Sigmoid colon (tissue), 7 donors: Measurements from ENCODE around the gene MTG2. TPM values are rescaled to one million over a fixed set of nuclear protein-coding genes. Genes with fewer than 3 reads are reported as not detected.
A peak's percentile ranks its signal among the peaks of the same experiment; 100 is the strongest.

Source experiments
- DNase-seq: peaks from one replicate; pipeline ENCODE4 v3.0.0-alpha.2; 2019
- H3K27ac ChIP-seq, 4 donors: fragments of 200-600 bp; sonication (generic); one replicate each; pipeline ENCODE4 v1.5.1; 2016 to 2019; ENCODE audit warnings: mild to moderate bottlenecking in 1 of 4
- H3K27me3 ChIP-seq, 3 donors: fragments of 200-600 bp; sonication (generic); one replicate each; pipeline ENCODE4 v1.5.1; 2019; ENCODE audit warnings: mild to moderate bottlenecking in 1 of 3
- H3K36me3 ChIP-seq, 4 donors: fragments of 200-600 bp; sonication (generic); one replicate each; pipeline ENCODE4 v1.5.1; 2016 to 2019
- H3K4me1 ChIP-seq, 4 donors: fragments of 200-600 bp; sonication (generic); one replicate each; pipeline ENCODE4 v1.5.1; 2017 to 2019
- H3K4me3 ChIP-seq, 4 donors: fragments of 200-600 bp; sonication (generic); one replicate each; pipeline ENCODE4 v1.5.1; 2017 to 2019; ENCODE audit warnings: mild to moderate bottlenecking in 2 of 4, moderate library complexity in 1 of 4
- H3K9me3 ChIP-seq, 4 donors: fragments of 200-600 bp in 3 of 4; sonication (generic) in 3 of 4; one replicate each; pipeline versions ENCODE4 v1.5.1 to v1.6.1; 2013 to 2019
- EP300 ChIP-seq, 4 donors: sonication (generic); formaldehyde crosslinking; IDR thresholded peaks; one replicate each; pipeline ENCODE4 v1.6.1; 2017; ENCODE audit warnings: antibody characterized with exemption in 4 of 4
- POLR2A ChIP-seq, 2 donors: fragments of 450-650 bp; IDR thresholded peaks; one replicate each; pipeline ENCODE4 v1.6.1; 2016; ENCODE audit warnings: antibody characterized with exemption in 2 of 2, mild to moderate bottlenecking in 2 of 2, moderate library complexity in 2 of 2
- POLR2AphosphoS5 ChIP-seq, 4 donors: sonication (generic); formaldehyde crosslinking; IDR thresholded peaks; one replicate each; pipeline ENCODE4 v1.6.1; 2017; ENCODE audit warnings: antibody characterized with exemption in 4 of 4
- WGBS, 2 donors: extraction: QIAGEN DNeasy Blood & Tissue Kit; methylation state at CpG; one replicate each; pipeline ENCODE4 v1.1.7; 2013; 5-methylcytosine and 5-hydroxymethylcytosine counted together
- intact Hi-C: fragments of 100-400 bp; cut with DNase I; formaldehyde crosslinking; loops from one replicate; pipeline ENCODE4 v1.15.1; 2023
- polyA plus RNA-seq, 3 donors: library from polyadenylated mRNA; stranded (reverse); fragments of 200-250 nt; gene quantifications; one replicate each; pipeline ENCODE4 v1.2.3, GENCODE V29; 2013
- total RNA-seq, 4 donors: library from RNA; depleted of rRNA; stranded (reverse); fragments of >200 nt; gene quantifications; one replicate each; pipeline ENCODE4 v1.1.0, GENCODE V29; 2016
- TF ChIP-seq, protein P1 (sequence below), 4 experiments: fragments of 450-650 bp in 3 of 4; fragments of 200-600 bp in 1 of 4; IDR thresholded peaks; one replicate each; pipeline ENCODE4 v1.5.1; 2016 to 2019; ENCODE audit warnings: antibody characterized with exemption in 4 of 4, mild to moderate bottlenecking in 3 of 4, moderate library complexity in 2 of 4
- donor health status: healthy with polysubstance abuse.
- donor health status: Bipolar disorder and iron deficiency.
- donor health status: healthy.

MTG2 gene
- total and polyA plus RNA-seq, 7 donors, result 13.3 to 32.3 (median 23.9) TPM

- intact Hi-C loops, result no loop called here
- TF ChIP-seq POLR2AphosphoS5 (IDR thresholded peaks at IDR 0.05), result no peak
- TF ChIP-seq, protein P1, sequence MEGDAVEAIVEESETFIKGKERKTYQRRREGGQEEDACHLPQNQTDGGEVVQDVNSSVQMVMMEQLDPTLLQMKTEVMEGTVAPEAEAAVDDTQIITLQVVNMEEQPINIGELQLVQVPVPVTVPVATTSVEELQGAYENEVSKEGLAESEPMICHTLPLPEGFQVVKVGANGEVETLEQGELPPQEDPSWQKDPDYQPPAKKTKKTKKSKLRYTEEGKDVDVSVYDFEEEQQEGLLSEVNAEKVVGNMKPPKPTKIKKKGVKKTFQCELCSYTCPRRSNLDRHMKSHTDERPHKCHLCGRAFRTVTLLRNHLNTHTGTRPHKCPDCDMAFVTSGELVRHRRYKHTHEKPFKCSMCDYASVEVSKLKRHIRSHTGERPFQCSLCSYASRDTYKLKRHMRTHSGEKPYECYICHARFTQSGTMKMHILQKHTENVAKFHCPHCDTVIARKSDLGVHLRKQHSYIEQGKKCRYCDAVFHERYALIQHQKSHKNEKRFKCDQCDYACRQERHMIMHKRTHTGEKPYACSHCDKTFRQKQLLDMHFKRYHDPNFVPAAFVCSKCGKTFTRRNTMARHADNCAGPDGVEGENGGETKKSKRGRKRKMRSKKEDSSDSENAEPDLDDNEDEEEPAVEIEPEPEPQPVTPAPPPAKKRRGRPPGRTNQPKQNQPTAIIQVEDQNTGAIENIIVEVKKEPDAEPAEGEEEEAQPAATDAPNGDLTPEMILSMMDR (IDR thresholded peaks at IDR 0.05), result no peak
- TF ChIP-seq POLR2A (IDR thresholded peaks at IDR 0.05), result no peak
- no peak for TF ChIP-seq EP300 (IDR thresholded peaks at IDR 0.05)
- H3K27ac ChIP-seq, result no peak overlapping the region
- no peaks in the 10 kb centered on the region for H3K9me3 ChIP-seq
- H3K36me3 ChIP-seq, result no peaks in the 10 kb centered on the region
- 3 to 6% methylated on average over 46 of the region's 46 CpGs for WGBS, 2 donors
- H3K4me3 ChIP-seq, result peak overlapping the region in 1 of 4 donors; percentile 47
- no peak for DNase-seq
- H3K4me1 ChIP-seq, result peaks cover 0 to 19% (median 18%) of the 10 kb centered on the region in 4 donors
- H3K27me3 ChIP-seq, result peaks cover 52 to 91% (median 74%) of the 10 kb centered on the region in 3 donors
These were observed 38.1 kb downstream of the MTG2 start for GRCh38 chr20:62220666-62221568.

GRCh38 chr20:62222266-62222850 is 39.5 kb downstream of the MTG2 start:
- Histone ChIP-seq H3K4me3 (no peak overlapping the region), H3K9me3 (no peaks in the 10 kb centered on the region), H3K27me3 (peaks cover 49 to 83% (median 62%) of the 10 kb centered on the region in 3 donors), H3K36me3 (no peaks in the 10 kb centered on the region), H3K27ac (no peak overlapping the region), H3K4me1 (peaks cover 0 to 19% (median 18%) of the 10 kb centered on the region in 4 donors)
- WGBS, 2 donors, result 83 to 86% methylated on average over 18 of the region's 18 CpGs
- TF ChIP-seq EP300 (IDR thresholded peaks at IDR 0.05) (no peak), POLR2AphosphoS5 (IDR thresholded peaks at IDR 0.05) (no peak), POLR2A (IDR thresholded peaks at IDR 0.05) (no peak)
- TF ChIP-seq, protein P1 (IDR thresholded peaks at IDR 0.05), result no peak
- no peak for DNase-seq
- intact Hi-C loops, result no loop called here

DNA sequence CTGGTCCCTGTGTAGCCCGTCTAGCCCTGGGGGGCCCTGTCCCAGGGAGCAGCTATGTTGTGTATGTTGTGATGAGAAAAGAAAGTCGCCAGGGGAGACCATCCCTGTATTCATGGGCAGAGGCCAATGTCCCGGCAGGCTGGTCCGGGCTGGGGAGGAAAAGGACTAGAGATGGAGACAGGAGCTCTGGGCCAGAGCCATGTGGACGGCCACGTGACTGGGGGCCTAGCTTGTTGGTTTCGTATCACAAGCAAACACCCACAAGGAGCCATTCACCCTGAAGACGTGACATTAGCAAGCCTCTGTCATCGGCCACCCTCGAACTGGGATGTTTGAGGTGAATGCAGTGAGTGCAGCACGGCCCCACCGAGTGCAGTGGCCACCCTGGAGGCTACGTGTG is 40.1 kb downstream of the MTG2 start:
- DNase-seq, result no peak
- intact Hi-C loops, result no loop called here
- Histone ChIP-seq H3K36me3 (no peaks in the 10 kb centered on the region), H3K27ac (no peak overlapping the region), H3K9me3 (no peaks in the 10 kb centered on the region), H3K4me1 (peaks cover 0 to 19% (median 18%) of the 10 kb centered on the region in 4 donors), H3K4me3 (no peak overlapping the region), H3K27me3 (peaks cover 43 to 83% (median 62%) of the 10 kb centered on the region in 3 donors)
- no peak for TF ChIP-seq EP300 (IDR thresholded peaks at IDR 0.05)
- TF ChIP-seq, protein P1 (IDR thresholded peaks at IDR 0.05), result no peak
- no peak for TF ChIP-seq POLR2AphosphoS5 (IDR thresholded peaks at IDR 0.05)
- TF ChIP-seq POLR2A (IDR thresholded peaks at IDR 0.05), result no peak
- WGBS, 2 donors, result 69 to 79% methylated on average over 13 of the region's 13 CpGs

DNA sequence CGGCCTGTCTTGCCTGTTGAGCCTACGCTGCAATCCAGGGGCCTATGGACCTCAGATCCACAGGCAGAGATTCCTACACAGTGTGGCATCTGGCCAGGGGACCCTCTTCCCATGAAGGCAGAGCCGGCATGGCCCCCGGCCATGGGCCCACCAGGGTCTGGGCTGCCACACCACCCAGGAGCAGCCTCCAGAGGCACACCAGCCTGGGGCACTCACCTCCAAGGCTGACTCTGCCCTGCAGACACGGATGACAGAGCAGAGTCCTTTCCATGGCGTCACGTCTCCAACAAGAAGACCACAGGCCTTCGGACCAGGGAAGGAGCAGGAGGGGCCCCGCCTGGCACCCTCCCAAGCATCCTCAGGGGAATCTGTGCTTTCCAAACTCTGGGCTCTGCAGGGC is 40.7 kb downstream of the MTG2 start:
- TF ChIP-seq EP300 (IDR thresholded peaks at IDR 0.05) (no peak), POLR2A (IDR thresholded peaks at IDR 0.05) (no peak), POLR2AphosphoS5 (IDR thresholded peaks at IDR 0.05) (no peak)
- TF ChIP-seq, protein P1 (IDR thresholded peaks at IDR 0.05), result no peak
- Histone ChIP-seq H3K27me3 (peaks cover 37 to 83% (median 60%) of the 10 kb centered on the region in 3 donors), H3K4me3 (no peak overlapping the region), H3K36me3 (no peaks in the 10 kb centered on the region), H3K9me3 (no peaks in the 10 kb centered on the region), H3K4me1 (peaks cover 0 to 19% (median 18%) of the 10 kb centered on the region in 4 donors), H3K27ac (no peak overlapping the region)
- DNase-seq, result no peak
- 78 to 87% methylated on average over 9 of the region's 9 CpGs for WGBS, 2 donors
- intact Hi-C loops, result no loop called here
